HG02884 (cell line): Measurements from ENCODE around the gene HMGCS1.
"Not testable (repeated sequence)": the region's sequence is repeated elsewhere in the genome, so short reads cannot be mapped to it uniquely, and the experiment has no call there.

Experiments
- ATAC-seq: cut with Tn5 transposase; IDR thresholded peaks from one replicate; pipeline ENCODE4 v1.9.1; 2021; ENCODE audit warnings: mild to moderate bottlenecking, moderate library complexity; ENCODE audit not compliant: unreplicated experiment

Gene HMGCS1

DNA sequence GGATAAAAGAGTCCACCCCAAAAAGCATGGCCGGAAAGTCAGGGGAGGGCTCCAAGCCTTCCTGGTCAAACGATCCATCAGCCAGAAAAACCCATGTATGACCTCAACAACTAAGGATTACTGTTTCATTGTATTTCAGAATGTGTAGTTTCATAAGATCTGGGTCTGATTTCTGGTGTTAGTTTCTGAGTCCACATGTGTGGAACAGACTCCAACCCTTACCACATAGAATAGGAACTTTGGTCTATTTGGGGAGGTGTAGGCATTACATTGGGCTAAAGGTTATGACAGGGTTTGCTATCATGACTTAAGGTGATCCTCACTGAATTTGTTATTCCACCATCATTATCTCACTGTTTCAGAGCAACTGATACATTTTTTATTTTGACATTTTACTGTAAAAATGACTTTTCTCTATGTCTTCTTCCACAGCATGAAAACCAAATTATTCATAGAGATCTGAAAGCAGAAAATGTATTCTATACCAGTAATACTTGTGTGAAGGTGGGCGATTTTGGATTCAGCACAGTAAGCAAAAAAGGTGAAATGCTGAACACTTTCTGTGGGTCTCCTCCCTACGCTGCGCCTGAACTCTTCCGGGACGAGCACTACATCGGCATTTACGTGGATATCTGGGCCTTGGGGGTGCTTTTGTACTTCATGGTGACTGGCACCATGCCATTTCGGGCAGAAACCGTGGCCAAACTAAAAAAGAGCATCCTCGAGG, 33.5 kb downstream of the HMGCS1 start:
- ATAC-seq: no peak

DNA sequence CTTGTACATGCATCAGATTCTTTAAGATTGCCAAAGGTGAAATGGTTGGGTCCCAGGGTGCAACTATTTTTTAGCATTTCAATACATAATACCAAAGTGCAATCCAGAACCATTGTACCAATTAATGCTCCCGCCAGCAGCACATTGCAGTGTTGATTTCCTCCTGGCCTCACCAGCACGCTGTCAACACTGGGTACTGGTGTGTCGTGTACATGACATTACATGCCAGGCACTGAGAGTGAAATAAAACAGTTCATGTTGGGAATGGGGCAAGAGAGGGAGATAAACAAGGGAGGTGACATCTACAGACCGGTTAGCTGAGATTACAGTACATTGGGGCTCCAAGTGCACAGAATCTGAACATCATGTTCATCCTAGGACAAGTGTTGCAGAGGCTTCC, 37.8 kb downstream of the HMGCS1 start:
- no peak for ATAC-seq

DNA sequence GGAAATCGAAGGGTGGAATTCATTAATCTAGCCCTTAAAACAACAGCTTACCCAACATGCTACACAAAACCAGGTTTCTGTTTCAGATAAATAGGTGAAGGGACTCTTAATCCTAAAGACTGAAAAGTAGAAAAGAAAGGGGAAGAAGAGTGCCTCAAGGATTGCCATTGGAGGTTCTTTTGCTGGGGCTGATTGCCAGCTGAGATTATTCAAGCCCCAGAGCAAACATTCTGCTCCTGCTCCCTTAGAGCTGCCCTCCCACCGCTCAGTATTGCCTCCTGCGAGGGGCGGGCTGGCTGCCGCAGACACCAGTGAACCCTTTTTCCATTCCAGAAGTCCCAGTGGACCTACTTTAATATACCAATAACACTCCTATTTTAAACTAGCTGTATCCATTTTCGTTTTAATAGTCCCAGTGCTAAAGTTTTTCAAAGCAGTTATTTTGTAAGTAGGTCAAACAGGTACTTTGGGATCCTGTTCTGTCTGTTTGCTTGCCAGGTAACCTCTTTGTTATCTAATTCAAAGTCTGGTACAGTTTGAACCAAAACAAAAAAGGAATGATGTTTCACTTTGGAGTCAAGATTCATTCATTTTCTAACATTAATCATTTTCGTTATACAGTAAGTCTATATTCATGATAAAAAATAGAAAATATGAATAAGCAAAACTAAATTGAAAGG, 38.6 kb downstream of the HMGCS1 start:
- no peak for ATAC-seq

- no peak for ATAC-seq
These were observed 39.7 kb downstream of the HMGCS1 start for GRCh38 chr5:43273552-43273951.

DNA sequence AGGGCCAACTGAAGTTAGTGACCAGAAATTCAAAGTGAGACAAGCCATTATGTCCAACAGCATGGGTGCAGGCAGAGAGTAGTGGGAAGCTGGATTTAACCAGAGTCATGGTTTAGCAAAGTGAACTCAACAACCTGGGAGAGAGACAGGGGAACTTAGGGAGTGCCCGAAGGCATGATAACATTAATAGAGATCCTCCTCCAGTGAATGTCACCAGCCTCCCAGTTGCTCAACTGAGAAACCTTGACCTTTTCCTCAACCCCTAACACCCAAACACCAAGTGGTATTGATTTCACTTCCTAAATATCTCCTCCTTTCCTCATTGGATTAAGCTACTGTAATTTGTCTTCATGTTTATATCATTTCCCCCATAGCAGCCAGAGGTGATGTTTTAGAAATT, 42.6 kb downstream of the HMGCS1 start:
- no peak for ATAC-seq

DNA sequence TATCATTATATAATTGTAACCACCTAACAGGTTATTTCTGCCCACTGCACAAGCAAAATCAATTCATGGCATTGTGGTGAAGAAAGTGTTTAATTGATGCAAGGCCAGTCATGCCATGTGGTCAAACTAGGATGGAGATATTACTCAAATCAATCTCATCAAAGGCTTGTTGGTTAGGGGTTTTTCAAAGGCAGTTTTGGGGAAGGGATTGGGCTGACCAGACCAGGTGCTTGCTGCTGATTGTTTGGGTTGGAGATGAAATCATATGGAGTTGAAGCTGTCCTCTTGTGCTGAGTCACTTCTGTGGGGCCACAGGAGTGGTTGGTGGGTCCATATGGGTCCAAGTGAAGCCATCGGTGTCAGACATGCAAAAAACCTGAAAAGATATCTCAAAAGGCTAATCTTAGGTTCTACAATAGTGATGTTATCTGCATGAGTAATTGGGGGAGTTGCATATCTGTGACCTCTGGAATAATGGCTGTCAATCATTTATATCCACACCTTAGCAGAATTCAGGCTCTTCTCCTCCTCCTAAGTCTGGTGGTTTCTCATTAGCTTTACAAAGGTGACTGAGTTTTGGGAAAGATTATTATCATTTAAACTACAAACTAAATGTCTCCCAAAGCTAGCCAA, 44.9 kb downstream of the HMGCS1 start:
- ATAC-seq: peak; percentile 80

GRCh38 chr5:43262269-43262668, 50.9 kb downstream of the HMGCS1 start:
- not testable (repeated sequence) for ATAC-seq

DNA sequence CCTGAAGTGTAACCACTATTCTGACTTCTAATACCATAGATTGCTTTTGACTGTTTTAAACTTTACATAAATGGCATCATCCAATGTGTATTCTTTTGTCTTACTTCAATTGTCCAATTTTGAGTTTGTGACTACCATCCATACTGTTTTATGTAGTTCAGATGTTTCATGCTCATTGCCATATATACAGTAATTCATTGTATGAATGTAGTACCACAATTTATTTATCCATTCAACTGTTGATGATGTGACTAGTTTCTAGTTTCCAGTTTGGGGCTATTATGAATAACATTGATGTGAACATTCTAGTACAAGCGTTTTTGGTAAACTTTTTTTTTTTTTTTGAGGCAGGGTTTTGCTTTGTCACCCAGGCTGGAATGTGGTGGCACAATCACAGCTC, 55.1 kb downstream of the HMGCS1 start:
- no peak for ATAC-seq

DNA sequence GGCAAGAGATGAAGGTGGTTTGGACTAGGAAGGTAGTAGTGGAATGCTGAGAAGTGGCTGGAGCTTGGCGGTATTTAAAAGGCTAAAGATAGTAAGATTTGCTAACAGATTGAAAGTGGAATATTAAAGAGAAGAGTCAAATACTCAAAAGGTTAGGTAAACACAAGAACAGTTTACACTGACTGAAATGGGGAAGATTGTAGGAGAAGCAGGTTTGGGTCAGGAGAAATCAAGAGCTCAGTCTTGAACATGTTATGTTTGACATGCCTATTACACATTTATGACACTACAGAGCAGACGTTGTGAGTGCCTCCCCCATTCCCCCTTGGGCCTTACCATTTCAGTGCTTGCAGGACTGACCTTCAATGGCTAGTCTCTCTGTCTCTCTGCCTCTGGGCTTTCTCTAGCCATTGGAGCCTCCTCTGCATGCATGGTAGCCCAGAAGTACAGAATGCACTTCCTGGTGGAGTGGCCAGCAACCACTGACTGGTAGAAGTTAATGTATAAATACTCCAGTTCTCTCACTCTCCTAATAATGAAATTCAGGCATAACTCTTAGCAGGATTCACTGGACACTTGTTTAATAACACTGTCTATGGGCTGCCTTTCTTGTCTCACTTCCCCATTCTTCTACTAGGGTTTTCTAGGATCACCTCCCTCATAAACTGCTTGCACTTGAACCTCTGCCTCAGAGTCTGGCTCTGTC, 56.8 kb downstream of the HMGCS1 start:
- no peak for ATAC-seq

DNA sequence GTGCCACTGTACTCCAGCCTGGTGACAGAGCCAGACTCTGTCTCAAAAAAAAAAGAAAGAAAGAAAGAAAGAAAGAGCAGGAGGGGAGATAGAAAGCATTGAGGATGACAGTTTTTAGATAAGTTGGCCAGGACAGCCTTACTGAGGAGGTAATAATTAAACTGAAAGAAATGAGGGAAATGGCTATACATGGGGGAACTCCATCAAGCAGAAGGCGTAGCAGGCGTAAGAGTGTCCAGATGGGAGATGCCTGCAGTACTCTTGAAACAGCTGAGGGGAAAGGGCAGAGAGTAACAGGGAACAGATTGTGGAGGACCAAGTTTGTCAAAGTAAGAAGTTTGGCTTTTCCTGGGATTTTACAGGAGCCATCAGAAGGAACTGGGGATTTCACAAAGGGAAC, 57.5 kb downstream of the HMGCS1 start:
- no peak for ATAC-seq

- no peak for ATAC-seq
These were observed 61.5 kb downstream of the HMGCS1 start for GRCh38 chr5:43251754-43252153.

DNA sequence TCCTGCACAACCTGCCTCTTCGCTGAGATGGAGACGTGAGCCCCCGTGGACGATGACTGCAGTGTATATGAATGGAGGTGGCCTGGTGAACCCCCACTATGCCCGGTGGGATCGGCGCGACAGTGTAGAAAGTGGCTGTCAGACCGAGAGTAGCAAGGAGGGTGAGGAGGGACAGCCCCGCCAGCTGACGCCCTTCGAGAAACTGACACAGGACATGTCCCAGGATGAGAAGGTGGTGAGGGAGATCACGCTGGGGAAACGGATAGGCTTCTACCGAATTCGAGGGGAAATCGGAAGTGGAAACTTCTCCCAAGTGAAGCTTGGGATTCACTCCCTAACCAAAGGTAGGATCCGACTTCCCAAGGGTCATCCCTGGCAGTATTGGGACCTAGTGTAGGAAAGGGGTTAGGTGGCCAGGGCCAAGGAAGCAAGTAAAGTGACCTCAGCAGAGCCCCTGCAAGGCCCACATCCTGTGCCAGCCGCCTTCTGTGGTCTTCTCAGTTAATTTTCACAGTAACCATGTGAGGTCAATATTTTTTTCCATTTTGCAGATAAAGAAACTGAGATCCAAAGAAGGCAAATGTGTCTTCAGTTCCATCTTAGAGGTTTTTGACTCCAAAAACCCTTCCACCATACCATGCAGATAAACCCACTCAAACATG, 67.4 kb downstream of the HMGCS1 start:
- peak; percentile 49 for ATAC-seq

DNA sequence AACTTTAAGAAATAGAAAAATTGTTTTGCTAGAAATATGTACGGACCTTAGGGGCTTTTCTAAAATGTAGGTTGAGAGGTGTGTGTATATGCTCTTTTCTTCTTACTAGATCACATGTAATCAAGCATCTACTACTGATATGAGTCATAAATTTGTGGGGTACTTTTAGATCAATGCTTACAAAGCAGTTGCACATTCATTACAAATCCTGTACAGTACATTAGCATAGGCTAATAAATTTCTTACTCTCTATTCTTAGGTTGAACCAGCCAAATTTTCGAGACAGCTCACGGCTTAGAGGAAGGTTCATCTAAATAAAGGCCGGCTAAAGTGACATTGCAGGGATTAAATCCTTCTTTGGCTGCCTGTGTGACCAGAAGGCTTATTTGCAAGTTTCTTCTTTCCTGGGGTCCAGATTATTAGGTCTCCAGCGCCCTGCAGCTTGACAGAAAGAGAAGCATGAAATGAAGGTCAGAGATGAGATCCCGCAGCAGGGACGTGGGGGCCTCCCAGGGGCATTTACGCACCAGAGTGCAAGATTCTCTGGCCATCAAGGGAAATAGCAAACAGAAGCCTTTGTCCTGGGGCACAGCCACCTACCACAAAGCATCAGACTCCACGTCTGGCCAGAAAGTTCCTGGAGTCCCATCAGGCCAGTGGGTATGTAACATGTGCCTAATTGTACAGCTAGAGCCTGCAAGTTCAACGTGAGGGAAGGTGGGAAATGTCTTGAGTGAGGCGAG, 68.2 kb downstream of the HMGCS1 start:
- ATAC-seq: peak; percentile 88

DNA sequence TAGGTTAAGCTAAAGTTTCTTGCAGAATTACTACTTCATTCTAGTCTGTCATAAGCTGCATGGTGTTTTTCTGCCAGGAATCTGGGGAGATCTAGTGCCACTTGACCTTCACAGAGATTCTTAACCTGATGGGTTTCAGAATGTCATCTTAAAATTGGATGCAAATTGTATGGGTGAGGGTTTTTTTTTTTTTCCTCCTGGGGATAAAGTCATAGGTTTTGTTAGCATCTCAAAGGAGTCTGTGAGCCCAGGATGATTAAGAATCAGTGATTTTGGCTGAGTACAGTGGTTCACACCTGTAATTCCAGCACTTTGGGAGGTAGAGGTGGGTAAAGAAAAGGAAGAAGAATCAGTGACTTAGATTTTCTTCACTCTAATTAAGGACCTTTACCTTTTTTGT, 69.9 kb downstream of the HMGCS1 start:
- no peak for ATAC-seq

- no peak for ATAC-seq
These were observed 71.0 kb downstream of the HMGCS1 start for GRCh38 chr5:43242196-43242595.
